GM12872 (cell line): ENCODE measurements around the gene LRAT.
A peak's percentile ranks its signal among the peaks of the same experiment; 100 is the strongest.

ENCODE experiments used
- CTCF ChIP-seq: IDR thresholded peaks from 3 replicates; pipeline ENCODE4 v1.5.1; 2011; ENCODE audit warnings: low read depth, mild to moderate bottlenecking, low read length, moderate library complexity; ENCODE audit not compliant: insufficient read depth

The LRAT gene

GRCh38 chr4:154778264-154778663 lies 34.5 kb downstream of the LRAT start:
- TF ChIP-seq CTCF, result no peak

- peak; percentile 44; the same call in 2 of the 3 replicates for TF ChIP-seq CTCF
Measured at GRCh38 chr4:154779362-154779947, 35.7 kb downstream of the LRAT start.

- no peak for TF ChIP-seq CTCF
Measured at GRCh38 chr4:154781126-154781982, 37.6 kb downstream of the LRAT start, which contains the start of gene RBM46. Gene RBM46, plus strand, starts transcription at chr4:154781272. Its CDS starts 15,481 bp downstream, at chr4:154796753.

GRCh38 chr4:154781983-154782293 lies 38.1 kb downstream of the LRAT start:
- no peak for TF ChIP-seq CTCF
